Kidney capillary endothelial cell (primary cell): Measurements from ENCODE around the gene ELFN1.

Experiments used
- DNase-seq: peaks from one replicate; pipeline ENCODE4 v3.0.0-alpha.2; 2018; ENCODE audit warnings: low spot score

The ELFN1 gene

DNA sequence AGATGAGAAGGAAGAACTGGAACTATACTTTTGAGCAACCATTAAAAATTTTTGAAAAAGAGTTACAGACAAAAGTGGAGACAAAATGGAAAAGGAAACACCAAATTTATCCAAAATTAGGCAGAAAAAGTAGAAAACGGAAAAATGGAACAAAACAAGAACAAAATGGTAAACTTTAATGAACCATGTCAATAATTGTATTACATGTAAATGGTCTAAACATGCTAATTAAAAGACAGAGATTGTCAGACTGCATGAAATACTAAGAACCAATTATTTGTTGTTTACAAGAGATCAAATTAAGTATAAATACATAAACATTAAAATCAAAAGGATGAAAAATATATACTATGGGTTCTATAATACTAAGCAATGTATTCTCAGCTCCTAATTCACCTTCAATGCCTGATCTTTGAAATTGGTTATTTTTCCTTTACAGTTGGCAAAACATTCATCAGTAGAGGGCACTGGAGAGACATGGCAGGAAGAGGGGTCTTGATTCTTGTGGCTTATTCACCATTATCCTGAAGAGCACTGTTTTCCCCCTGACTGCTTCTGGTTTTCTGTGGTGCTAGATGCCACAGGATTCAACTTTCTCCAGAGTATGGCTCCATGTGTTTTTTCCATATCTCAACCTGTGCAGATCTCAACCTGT, 124.9 kb downstream of the ELFN1 start:
- no peak for DNase-seq
